HG02884 (cell line): ENCODE results near the gene MAP7D3.
"Not testable (repeated sequence)": the region's sequence is repeated elsewhere in the genome, so short reads cannot be mapped to it uniquely, and the experiment has no call there.

Source experiments
- ATAC-seq: cut with Tn5 transposase; IDR thresholded peaks from one replicate; pipeline ENCODE4 v1.9.1; 2021; ENCODE audit warnings: mild to moderate bottlenecking, moderate library complexity; ENCODE audit not compliant: unreplicated experiment

Gene MAP7D3

GRCh38 chrX:136256026-136256425 is 4.8 kb upstream of the MAP7D3 start:
- ATAC-seq: no peak

DNA sequence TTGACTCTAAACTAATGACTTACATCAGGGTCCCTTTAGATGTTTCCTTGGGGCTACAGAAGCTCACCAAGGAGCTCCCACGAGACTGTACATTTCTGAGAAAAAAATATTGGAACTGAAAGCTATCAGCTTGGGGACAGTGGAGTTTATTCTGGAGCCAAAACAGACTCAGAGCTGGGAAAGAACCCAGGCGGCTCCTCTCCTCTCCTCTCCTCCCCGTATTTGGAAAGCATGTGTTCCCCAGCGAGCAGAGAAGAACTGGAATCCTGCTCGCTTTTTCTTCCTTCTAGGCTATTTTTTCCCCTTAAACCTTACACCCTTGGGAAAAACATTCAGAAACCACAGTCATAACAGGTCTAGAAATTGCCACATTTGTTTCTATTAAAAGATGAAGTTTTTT is 4.3 kb upstream of the MAP7D3 start:
- no peak for ATAC-seq

DNA sequence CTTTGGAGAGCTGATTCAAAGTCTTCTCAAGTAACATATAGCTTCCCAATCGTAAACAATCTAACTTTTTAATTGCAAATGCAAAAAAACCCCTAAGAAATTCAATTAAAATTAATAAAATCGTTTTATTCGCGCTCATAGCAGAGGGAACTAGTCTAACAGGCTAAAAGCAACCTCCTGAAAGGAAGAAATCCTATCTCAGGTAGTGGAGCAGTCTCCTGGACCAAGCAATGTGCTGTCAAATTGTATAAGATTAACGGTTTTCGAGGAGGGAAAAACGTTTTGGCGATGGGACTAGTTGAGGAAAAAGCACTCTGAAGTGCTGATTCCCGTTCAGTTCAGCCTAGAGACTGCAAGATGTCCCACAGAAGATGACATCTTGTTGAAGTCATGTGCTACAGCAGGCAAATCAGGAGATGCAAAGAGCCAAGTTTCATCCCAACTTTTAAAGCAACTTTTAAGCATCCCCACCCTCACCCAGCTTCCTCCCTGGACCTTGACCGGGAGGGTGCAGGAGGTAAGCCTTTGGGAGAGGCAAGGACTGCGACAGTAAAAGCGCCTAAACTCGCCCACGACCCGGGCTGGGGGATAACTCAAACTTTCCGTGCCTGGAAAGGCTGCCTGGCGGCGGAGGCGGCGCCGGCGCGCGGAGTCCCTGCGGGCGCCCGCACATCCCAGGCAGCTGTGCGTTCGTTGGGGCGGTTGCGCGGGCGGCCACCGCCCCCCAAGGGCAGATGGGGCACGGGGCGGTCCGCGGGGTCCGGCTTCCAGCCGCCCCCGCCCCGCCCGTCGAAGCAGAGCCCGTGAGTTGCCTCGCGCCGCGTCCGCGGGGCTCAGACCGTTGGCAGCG is 784 bp downstream of the MAP7D3 start:
- peak; percentile 32 for ATAC-seq

DNA sequence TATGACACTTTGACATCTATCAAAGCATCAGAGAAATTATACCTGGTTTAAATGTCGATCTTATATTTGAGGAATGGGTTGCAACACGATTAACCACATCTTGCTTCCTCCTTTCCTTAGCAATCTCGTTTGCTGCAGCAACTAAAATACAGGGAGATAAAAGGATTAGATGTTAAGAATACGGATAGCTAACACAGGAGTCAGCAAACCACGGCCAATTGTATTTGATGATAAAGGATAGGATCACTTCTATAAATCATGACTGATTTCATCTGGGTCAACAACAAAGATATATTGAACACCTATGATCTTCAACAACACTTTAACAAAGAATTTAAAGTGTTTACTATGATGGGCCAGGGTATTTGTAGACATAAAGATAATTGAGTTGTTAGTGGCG is 5.0 kb downstream of the MAP7D3 start:
- ATAC-seq: no peak

DNA sequence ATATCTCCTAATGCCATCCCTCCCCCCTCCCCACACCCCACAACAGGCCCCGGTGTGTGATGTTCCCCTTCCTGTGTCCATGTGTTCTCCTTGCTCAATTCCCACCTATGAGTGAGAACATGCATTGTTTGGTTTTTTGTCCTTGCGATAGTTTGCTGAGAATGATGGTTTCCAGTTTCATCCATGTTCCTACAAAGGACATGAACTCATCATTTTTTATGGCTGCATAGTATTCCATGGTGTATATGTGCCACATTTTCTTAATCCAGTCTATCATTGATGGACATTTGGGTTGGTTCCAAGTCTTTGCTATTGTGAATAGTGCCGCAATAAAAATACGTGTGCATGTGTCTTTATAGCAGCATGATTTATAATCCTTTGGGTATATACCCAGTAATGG is 13.4 kb downstream of the MAP7D3 start:
- not testable (repeated sequence) for ATAC-seq

DNA sequence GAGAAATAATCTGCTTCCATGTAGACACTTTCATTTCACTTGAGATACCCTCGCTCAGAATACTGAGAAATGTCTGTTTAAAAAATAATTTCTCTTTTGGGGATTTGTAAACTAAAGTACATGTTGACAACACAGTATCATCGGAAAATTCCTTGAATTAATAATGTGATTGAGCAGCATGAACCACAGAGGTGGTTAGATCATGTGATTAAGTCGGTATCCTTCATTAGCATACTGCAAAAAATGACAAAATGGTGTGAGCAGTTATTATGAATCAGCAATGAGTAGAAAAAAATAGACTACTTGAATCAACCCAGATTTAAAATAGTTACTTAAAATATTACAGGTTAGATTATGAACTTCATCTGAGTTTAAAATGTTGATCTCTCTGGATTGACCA is 14.1 kb downstream of the MAP7D3 start:
- ATAC-seq: no peak

- no peak for ATAC-seq
Measured at GRCh38 chrX:136228839-136229207, 22.4 kb downstream of the MAP7D3 start.

DNA sequence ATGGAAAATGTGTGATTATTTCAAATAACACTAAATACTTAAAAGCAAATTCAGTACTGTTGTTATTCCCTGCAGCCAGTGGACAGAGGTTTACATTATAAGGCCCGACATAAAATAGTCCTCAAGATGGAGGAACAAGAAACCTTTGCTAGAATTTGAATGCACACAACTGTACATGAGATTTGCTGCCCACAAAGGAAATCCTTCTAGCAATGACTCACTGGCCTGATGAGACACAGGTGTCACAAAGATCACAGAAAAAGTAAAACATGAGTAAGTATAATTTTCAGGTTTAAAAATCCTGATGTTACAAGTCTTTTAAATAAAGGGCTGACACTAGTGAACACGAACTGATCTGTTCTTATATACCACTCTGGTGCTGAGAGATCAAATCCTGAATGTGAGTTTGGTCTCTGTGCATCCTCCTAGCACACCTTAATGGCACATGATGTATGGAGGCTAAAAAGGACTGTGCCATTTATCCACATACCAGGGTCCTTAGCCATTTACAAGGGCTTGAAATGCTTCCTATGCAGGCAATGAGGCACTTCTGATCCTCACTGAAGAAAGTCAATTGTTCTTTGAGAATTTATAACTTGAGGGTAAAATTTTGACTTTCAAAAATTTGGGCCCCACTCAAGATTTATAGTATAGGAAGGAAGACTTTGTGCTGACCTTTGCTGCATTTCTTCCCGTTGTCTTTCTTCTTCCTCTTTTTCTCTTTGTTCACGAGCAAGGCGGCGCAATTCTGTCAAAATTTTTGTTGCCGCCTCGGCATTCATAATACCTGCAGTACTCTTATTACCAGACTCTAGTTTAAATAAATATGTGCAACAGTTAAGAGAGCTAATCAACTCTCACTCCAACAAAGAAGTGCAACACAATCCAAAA is 23.0 kb downstream of the MAP7D3 start:
- ATAC-seq: peak; percentile 88

- no peak for ATAC-seq
Measured at GRCh38 chrX:136227074-136227473, 24.1 kb downstream of the MAP7D3 start.

GRCh38 chrX:136221851-136222513 is 29.2 kb downstream of the MAP7D3 start:
- no peak for ATAC-seq

GRCh38 chrX:136220951-136221350 is 30.2 kb downstream of the MAP7D3 start:
- ATAC-seq: no peak

- no peak for ATAC-seq
Measured at GRCh38 chrX:136220540-136220939, 30.7 kb downstream of the MAP7D3 start.

DNA sequence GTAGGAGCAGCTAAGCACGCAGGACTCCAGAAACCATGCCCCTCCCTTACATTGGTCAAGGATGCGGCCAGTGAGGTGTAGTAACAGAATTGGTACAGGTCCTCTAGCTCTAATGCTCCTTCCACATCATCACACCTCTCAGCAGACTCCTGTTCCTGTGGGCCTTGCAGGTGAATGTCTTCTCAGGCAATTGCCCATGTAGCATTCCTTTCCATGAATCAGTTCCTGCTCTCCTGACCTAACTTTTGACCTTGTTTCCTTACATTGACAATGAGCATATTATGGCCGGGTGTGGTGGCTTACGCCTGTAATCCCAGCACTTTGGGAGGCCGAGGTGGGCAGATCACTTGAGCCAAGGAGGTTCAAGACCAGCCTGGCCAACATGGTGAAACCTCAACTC is 31.3 kb downstream of the MAP7D3 start:
- ATAC-seq: no peak

- no peak for ATAC-seq
Measured at GRCh38 chrX:136215559-136215958, 35.6 kb downstream of the MAP7D3 start.

DNA sequence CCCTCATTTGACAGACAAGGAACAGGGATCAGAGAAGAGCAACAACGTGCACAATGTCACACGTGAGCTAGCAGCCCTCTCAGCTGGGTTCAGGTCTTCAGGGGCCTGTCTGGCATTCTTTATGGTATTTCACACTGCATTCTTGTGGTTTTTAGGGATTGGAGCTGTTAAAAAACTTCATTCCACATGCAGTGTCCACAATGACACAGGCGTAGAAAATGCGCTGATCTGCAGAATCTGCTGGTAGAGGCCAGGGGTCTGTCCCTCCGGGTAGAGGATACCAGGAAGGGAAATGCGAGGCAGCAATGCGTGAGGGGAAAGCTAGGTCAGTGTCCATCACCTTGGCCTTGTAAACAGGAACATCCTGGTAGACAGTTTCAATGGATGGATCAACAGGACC is 36.6 kb downstream of the MAP7D3 start:
- ATAC-seq: no peak

DNA sequence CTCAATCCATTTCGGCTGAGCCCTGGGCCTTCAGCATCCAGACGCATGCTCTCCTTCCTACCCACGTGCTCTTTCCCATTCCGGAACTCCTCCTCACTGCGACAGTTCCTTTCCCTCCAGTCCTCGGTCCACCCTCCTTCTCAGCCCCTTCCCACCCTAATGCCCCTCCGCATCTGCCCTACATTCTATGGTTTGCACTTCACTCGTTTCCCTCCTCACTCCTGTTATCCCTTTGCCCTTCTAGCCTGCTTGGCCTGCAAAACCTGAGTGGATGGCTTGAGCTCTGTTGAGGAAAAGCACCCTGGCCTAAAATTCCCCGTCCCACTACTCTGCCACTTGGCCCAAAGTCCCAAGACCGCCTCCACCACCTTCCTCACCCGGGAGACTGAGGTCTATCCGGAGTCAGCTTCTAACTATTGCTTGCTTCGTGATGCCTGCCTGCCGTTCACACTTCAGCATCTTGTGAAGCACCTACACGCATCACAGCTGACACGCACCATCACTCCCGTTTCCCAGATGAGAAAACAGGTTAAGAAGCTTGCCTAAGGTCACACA is 38.6 kb downstream of the MAP7D3 start:
- no peak for ATAC-seq

DNA sequence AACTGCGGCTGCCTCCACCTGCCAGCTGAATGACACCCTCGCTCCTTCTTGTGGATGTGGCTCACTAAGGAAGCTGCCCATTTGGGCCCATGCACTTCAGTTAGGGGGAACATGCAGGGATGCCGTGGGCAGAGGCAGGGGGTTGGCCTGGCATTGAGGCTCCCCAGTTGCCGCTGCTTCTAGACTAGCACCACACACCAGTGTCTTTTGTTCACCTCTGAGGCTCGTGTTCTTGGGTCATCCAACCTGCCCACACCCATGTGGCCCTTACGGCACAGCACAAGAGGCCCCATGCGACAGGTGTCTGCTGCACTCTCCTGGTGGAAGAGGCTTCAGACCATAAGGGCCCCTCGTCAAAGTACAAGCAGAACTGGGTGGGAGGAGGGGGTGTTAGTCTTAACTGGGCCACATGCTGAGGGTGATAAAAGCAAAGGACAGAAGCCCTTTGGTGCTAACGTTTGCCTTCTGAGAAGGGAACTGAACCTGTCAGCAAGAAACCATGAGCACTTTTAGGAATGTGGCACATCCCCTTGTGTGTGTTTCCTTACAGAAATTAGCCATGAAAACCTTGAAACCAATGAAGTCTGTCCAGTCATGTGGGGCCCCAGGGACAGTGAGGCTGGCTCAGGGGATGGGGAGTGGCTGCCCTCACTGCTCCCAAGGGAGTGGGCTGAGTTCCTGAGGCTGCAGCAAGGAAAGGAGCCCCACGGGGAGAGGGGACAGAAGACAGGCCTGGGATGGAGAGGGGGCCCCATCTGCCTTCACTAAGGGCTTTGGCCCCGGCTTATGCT is 39.2 kb downstream of the MAP7D3 start:
- no peak for ATAC-seq

GRCh38 chrX:136210806-136211205 is 40.4 kb downstream of the MAP7D3 start:
- ATAC-seq: no peak

- ATAC-seq: no peak
Measured at GRCh38 chrX:136210243-136210642, 41.0 kb downstream of the MAP7D3 start.

DNA sequence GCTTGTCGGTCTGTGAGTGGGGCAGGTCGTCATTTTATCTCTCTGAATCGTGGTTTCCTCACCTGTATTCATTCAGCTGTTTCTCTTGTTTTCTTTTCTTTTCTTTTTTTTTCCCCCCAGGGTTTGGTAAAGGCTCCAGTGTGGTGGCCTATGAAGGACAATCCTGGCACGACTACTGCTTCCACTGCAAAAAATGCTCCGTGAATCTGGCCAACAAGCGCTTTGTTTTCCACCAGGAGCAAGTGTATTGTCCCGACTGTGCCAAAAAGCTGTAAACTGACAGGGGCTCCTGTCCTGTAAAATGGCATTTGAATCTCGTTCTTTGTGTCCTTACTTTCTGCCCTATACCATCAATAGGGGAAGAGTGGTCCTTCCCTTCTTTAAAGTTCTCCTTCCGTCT is 41.4 kb downstream of the MAP7D3 start:
- no peak for ATAC-seq
